Hepatocyte (in vitro differentiated cells): ENCODE measurements around the gene ICE2.

Source experiments
- EZH2 ChIP-seq: fragments of 200-600 bp; sonication (generic); IDR thresholded peaks from 2 replicates; pipeline ENCODE4 v1.6.1; 2016; ENCODE audit warnings: antibody characterized with exemption, mild to moderate bottlenecking, borderline replicate concordance
- EZH2phosphoT487 ChIP-seq: fragments of 200-600 bp; sonication (generic); IDR thresholded peaks from one replicate; pipeline ENCODE4 v1.6.1; 2018; ENCODE audit warnings: antibody characterized with exemption, mild to moderate bottlenecking, low read depth, moderate library complexity; ENCODE audit not compliant: unreplicated experiment, severe bottlenecking
- TF ChIP-seq, protein P1 (sequence below): fragments of 200-600 bp; sonication (generic); IDR thresholded peaks from 2 replicates; pipeline ENCODE4 v1.5.1; 2016; ENCODE audit warnings: antibody characterized with exemption, mild to moderate bottlenecking; ENCODE audit not compliant: poor library complexity

GRCh38 chr15:60408463-60408981 is 70.4 kb downstream of the ICE2 start:
- TF ChIP-seq, protein P1, sequence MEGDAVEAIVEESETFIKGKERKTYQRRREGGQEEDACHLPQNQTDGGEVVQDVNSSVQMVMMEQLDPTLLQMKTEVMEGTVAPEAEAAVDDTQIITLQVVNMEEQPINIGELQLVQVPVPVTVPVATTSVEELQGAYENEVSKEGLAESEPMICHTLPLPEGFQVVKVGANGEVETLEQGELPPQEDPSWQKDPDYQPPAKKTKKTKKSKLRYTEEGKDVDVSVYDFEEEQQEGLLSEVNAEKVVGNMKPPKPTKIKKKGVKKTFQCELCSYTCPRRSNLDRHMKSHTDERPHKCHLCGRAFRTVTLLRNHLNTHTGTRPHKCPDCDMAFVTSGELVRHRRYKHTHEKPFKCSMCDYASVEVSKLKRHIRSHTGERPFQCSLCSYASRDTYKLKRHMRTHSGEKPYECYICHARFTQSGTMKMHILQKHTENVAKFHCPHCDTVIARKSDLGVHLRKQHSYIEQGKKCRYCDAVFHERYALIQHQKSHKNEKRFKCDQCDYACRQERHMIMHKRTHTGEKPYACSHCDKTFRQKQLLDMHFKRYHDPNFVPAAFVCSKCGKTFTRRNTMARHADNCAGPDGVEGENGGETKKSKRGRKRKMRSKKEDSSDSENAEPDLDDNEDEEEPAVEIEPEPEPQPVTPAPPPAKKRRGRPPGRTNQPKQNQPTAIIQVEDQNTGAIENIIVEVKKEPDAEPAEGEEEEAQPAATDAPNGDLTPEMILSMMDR, result no peak
- no peak for TF ChIP-seq EZH2
- TF ChIP-seq EZH2phosphoT487, result no peak
